HepG2 (cell line): Measurements from ENCODE around the gene SCNM1. TPM values are rescaled to one million over a fixed set of nuclear protein-coding genes. Genes with fewer than 3 reads are reported as not detected.

Experiments
- BRCA1 ChIP-seq: sonication (generic); formaldehyde crosslinking; IDR thresholded peaks from 2 replicates; pipeline ENCODE4 v1.4.0; 2020; ENCODE audit warnings: missing genetic modification reagents
- HNF1A ChIP-seq, 2 experiments: sonication (generic) in 1 of 2; formaldehyde crosslinking in 1 of 2; IDR thresholded peaks; 2 replicates each; pipeline versions ENCODE4 v1.4.0 to v1.6.1; 2016 to 2020; ENCODE audit warnings: borderline replicate concordance in 1 of 2, low read depth in 1 of 2, mild to moderate bottlenecking in 1 of 2, missing genetic modification reagents in 1 of 2
- KLF6 ChIP-seq: IDR thresholded peaks from 2 replicates; pipeline ENCODE4 v1.8.0; 2016; ENCODE audit warnings: missing biosample characterization, missing genetic modification reagents
- MED13 ChIP-seq: sonication (generic); formaldehyde crosslinking; IDR thresholded peaks from 2 replicates; pipeline ENCODE4 v1.5.0; 2020; ENCODE audit warnings: missing genetic modification reagents
- MLXIP ChIP-seq: sonication (generic); formaldehyde crosslinking; IDR thresholded peaks from 2 replicates; pipeline ENCODE4 v1.9.0; 2021; ENCODE audit warnings: missing genetic modification reagents, borderline replicate concordance
- TCF12 ChIP-seq, 2 experiments: fragments of 450-650 bp in 1 of 2; sonication (generic) in 1 of 2; formaldehyde crosslinking in 1 of 2; IDR thresholded peaks; 2 replicates each; pipeline versions ENCODE4 v1.6.1 to v1.8.0; 2017 to 2022; ENCODE audit warnings: antibody characterized with exemption in 1 of 2, mild to moderate bottlenecking in 1 of 2, missing genetic modification reagents in 1 of 2, moderate library complexity in 1 of 2
- ZNF383 ChIP-seq: sonication (generic); formaldehyde crosslinking; IDR thresholded peaks from 2 replicates; pipeline ENCODE4 v1.4.0; 2020; ENCODE audit warnings: missing genetic modification reagents, mild to moderate bottlenecking, borderline replicate concordance
- ZNF574 ChIP-seq: sonication (generic); formaldehyde crosslinking; IDR thresholded peaks from 2 replicates; pipeline ENCODE4 v1.4.0; 2020; ENCODE audit warnings: missing genetic modification reagents
- ZNF687 ChIP-seq: sonication (generic); formaldehyde crosslinking; IDR thresholded peaks from 2 replicates; pipeline ENCODE4 v1.5.1; 2020; ENCODE audit warnings: mild to moderate bottlenecking, missing genetic modification reagents, moderate library complexity
- ZNF784 ChIP-seq: sonication (generic); formaldehyde crosslinking; IDR thresholded peaks from 2 replicates; pipeline ENCODE4 v1.5.1; 2020; ENCODE audit warnings: missing genetic modification reagents, mild to moderate bottlenecking, borderline replicate concordance
- ZNF891 ChIP-seq: sonication (generic); formaldehyde crosslinking; IDR thresholded peaks from 2 replicates; pipeline ENCODE4 v1.5.0; 2020; ENCODE audit warnings: mild to moderate bottlenecking, missing genetic modification reagents
- polyA plus RNA-seq, 8 experiments: library from polyadenylated mRNA; depleted of rRNA in 3 of 8; stranded (reverse) in 7 of 8; unstranded in 1 of 8; fragments of >200 nt; fragmentation: Illumina TruSeq in 4 of 8; extraction: Trizol in 4 of 8; gene quantifications; 2 replicates each; pipeline versions ENCODE4 v1.2.1 to v1.2.3, GENCODE V29; 2011 to 2016; ENCODE audit warnings: low read depth in 4 of 8, missing spikeins in 1 of 8, mixed read lengths in 1 of 8; ENCODE audit not compliant: insufficient read depth in 1 of 8
- total RNA-seq, 5 experiments: library from RNA; depleted of rRNA; stranded (reverse); fragments of >200 nt; fragmentation: Illumina TruSeq; extraction: Trizol; gene quantifications; 2 replicates each; pipeline ENCODE4 v1.2.3, GENCODE V29; 2016; ENCODE audit warnings: low read depth in 1 of 5

The SCNM1 gene
- total and polyA plus RNA-seq, 2 of the 13 experiments (the other 11 are each of a cell fraction or from before 2014, with no cell fraction given): 16.3 to 31.5 TPM

GRCh38 chr1:151189637-151190445, 23.9 kb downstream of the SCNM1 start, which contains the start of gene VPS72 (continued):
- TF ChIP-seq HNF1A (IDR thresholded peaks at IDR 0.05; ENCODE audit: low read depth) (peak; percentile 55), HNF1A (CRISPR knock-in tag; IDR thresholded peaks at IDR 0.05; ENCODE audit: borderline replicate concordance) (no peak), TCF12 (IDR thresholded peaks at IDR 0.05) (no peak), TCF12 (CRISPR knock-in tag; IDR thresholded peaks at IDR 0.05) (no peak), BRCA1 (CRISPR knock-in tag) (peak; percentile 67; the same call in 1 of the 2 replicates), ZNF574 (CRISPR knock-in tag) (peak; percentile 93), ZNF784 (CRISPR knock-in tag) (no peak), KLF6 (CRISPR knock-in tag) (peak; percentile 91), ZNF383 (CRISPR knock-in tag) (no peak), MLXIP (CRISPR knock-in tag) (no peak), ZNF687 (peak; percentile 84), ZNF891 (CRISPR knock-in tag) (peak; percentile 59; the same call in 1 of the 2 replicates), MED13 (CRISPR knock-in tag) (peak; percentile 78; the same call in 1 of the 2 replicates)
